Naive thymus-derived CD8-positive, alpha-beta T cell (primary cell): ENCODE data around the gene DNAH3. TPM values are rescaled to one million over a fixed set of nuclear protein-coding genes. Genes with fewer than 3 reads are reported as not detected.
"Not testable (repeated sequence)": the region's sequence is repeated elsewhere in the genome, so short reads cannot be mapped to it uniquely, and the experiment has no call there.

Source experiments
- ATAC-seq, 2 donors: fragments of 150-1000 bp; cut with Tn5 transposase in 1 of 2; sonication (Bioruptor Pico), chemical (Tn5 transposase) in 1 of 2; 1 replicate in 1 of 2; 2 replicates in 1 of 2; pipeline ENCODE4 v1.10.0; 2021; ENCODE audit warnings: mild to moderate bottlenecking in 2 of 2, moderate library complexity in 2 of 2
- POLR2A ChIA-PET: fragments of 350-600 bp; sonication (Branson Sonifier 250); formaldehyde crosslinking; loops from one replicate; lab custom pipeline; 2021; ENCODE audit warnings: antibody characterized with exemption; lab: Charles Lee
- DNase-seq, 10 donors: peaks; one replicate each; pipeline versions ENCODE4 v3.0.0 to v3.0.0-alpha.2; 2020 to 2022
- H3K27ac Mint-ChIP-seq, 10 donors: one replicate each; pipeline ENCODE4 v1.8.0; 2020 to 2022; ENCODE audit warnings: mild to moderate bottlenecking in 10 of 10, mixed read lengths in 10 of 10, moderate library complexity in 4 of 10, inconsistent platforms in 1 of 10
- H3K27me3 Mint-ChIP-seq, 5 donors: one replicate each; pipeline ENCODE4 v1.8.0; 2021 to 2022; ENCODE audit warnings: mixed read lengths in 5 of 5
- H3K36me3 Mint-ChIP-seq, 3 donors: one replicate each; pipeline ENCODE4 v1.8.0; 2020 to 2022; ENCODE audit warnings: mixed read lengths in 3 of 3, mild to moderate bottlenecking in 2 of 3, inconsistent platforms in 1 of 3
- H3K4me1 Mint-ChIP-seq, 4 donors: one replicate each; pipeline ENCODE4 v1.8.0; 2021 to 2022; ENCODE audit warnings: mixed read lengths in 4 of 4
- H3K4me3 Mint-ChIP-seq, 10 donors: one replicate each; pipeline ENCODE4 v1.8.0; 2020 to 2022; ENCODE audit warnings: mild to moderate bottlenecking in 10 of 10, mixed read lengths in 10 of 10, moderate library complexity in 6 of 10, inconsistent platforms in 1 of 10
- H3K9me3 Mint-ChIP-seq, 9 donors: one replicate each; pipeline ENCODE4 v1.8.0; 2020 to 2022; ENCODE audit warnings: mixed read lengths in 9 of 9, mild to moderate bottlenecking in 3 of 9, inconsistent platforms in 1 of 9, moderate library complexity in 1 of 9
- polyA plus RNA-seq, 3 donors: library from polyadenylated mRNA; unstranded; fragments of 300-500 nt; fragmentation: Illumina TruSeq; gene quantifications; one replicate each; pipeline ENCODE4 v1.2.3, GENCODE V29; 2021
- total RNA-seq, 8 experiments: library from RNA in 2 of 8; stranded (reverse) in 2 of 8; gene quantifications; one replicate each; pipeline ENCODE4 v1.2.3 and lab custom pipeline; 2021 to 2026

DNAH3 gene
- total and polyA plus RNA-seq, 5 experiments from 2014 or later = not detected

DNA sequence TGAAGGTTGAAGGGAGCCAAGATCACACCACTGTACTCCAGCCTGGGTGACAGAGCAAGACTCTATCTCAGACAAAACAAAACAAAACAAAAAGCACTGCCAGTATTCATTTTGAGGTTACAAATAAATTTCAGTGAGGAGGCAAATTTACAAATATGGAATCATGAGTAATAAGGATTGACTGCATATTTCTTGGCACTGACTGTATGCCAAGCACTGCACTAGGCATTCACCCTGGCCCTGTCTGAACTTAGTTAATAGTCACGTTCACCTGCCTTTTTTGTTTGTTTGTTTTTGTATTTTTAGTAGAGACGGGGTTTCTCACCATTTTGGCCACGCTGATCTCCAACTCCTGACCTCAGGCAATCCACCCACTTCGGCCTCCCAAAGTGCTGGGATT, 12.9 kb upstream of the DNAH3 start:
- H3K4me3 Mint-ChIP-seq = no peak overlapping the region
- DNase-seq (no peak), ATAC-seq (no peak)
- H3K27ac Mint-ChIP-seq = peak overlapping the region in 2 of 10 donors; percentile 30 to 51
- H3K9me3 Mint-ChIP-seq = no peaks in the 10 kb centered on the region
- POLR2A ChIA-PET = no interaction called here
- H3K4me1 Mint-ChIP-seq = peaks cover 9 to 18% (median 12%) of the 10 kb centered on the region in 4 donors
- no peaks in the 10 kb centered on the region for H3K27me3 Mint-ChIP-seq
- peaks cover 2 to 35% (median 5%) of the 10 kb centered on the region in 3 donors for H3K36me3 Mint-ChIP-seq

DNA sequence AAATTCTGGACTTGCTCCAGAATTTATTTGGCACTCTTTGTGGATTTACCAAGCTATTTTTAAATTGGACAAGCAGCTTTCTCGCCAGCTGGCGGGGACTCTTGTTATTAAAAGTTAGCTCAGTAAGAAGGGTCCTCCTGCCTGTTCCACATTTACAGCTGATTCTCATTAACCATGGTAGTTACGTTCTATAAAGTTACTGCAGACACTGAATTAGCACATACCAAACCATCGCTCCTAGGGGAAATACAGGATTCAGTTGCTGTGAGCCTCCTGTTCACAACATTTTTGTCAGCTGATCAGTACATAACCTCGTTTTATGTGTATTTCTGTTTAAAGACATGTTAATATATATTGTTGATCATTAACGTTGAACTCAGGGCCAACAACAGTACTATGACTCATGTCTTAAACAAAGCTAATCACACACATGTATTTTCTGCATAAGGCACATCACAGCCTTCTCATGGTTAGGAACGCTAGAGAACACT, 12.1 kb upstream of the DNAH3 start:
- Mint-ChIP-seq H3K27ac (no peak overlapping the region), H3K4me1 (peaks cover 9 to 24% (median 19%) of the 10 kb centered on the region in 4 donors), H3K27me3 (no peaks in the 10 kb centered on the region), H3K4me3 (no peak overlapping the region), H3K36me3 (peaks cover 2 to 35% (median 5%) of the 10 kb centered on the region in 3 donors), H3K9me3 (no peaks in the 10 kb centered on the region)
- no peak for ATAC-seq
- no peak for DNase-seq
- POLR2A ChIA-PET = no interaction called here

DNA sequence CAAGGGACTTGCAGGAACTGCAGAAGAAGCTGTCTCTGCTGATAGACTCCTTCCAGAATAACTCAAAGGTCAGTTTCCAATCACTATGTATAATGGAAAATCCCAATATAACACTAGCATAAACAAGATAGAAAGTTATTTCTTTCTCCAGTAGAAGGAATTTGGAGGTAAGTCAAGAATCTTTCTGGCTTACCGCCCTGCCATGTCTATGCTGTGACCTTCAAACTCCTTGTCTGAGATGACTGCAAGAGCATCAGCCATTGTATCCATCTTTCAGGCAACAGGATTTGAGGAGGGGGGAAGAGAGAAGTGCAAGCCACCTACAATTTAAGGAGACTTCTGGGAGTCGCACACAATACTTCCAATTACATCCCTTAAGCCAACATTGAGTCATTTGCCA, 10.6 kb upstream of the DNAH3 start:
- no peaks in the 10 kb centered on the region for H3K27me3 Mint-ChIP-seq
- DNase-seq (no peak), ATAC-seq (no peak)
- peak overlapping the region in 2 of 10 donors; percentile 22 to 24 for H3K27ac Mint-ChIP-seq
- POLR2A ChIA-PET = no interaction called here
- no peaks in the 10 kb centered on the region for H3K9me3 Mint-ChIP-seq
- H3K4me1 Mint-ChIP-seq = peaks cover 7 to 27% (median 22%) of the 10 kb centered on the region in 4 donors
- no peak overlapping the region for H3K4me3 Mint-ChIP-seq
- H3K36me3 Mint-ChIP-seq = peaks cover 0 to 31% (median 2%) of the 10 kb centered on the region in 3 donors

DNA sequence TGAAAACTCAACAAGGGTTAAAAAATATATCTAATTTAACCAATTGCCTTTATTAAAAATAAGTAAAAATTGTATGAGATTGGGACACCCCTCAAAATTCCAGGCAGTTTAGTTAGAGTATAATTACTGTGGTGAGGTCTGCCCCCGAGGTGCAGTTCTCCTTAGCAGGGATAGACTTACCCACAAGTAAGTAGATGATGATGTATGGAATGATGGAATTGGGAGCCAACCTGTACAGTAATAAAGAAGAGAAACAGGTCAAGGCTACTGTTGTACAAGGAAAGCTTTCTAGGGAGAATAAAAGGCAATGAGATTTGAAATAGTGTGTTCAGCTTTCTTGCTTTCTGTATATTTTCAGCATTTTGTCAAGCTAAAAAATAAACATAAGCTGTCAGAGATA, 9.6 kb upstream of the DNAH3 start:
- POLR2A ChIA-PET = no interaction called here
- ATAC-seq (no peak), DNase-seq (no peak)
- Mint-ChIP-seq H3K4me3 (peak overlapping the region in 2 of 10 donors; percentile 40 to 43), H3K4me1 (peaks cover 7 to 27% (median 22%) of the 10 kb centered on the region in 4 donors), H3K27ac (peak overlapping the region in 3 of 10 donors; percentile 21 to 61 (median 34)), H3K9me3 (no peaks in the 10 kb centered on the region), H3K36me3 (peaks cover 0 to 28% (median under 1%) of the 10 kb centered on the region in 3 donors), H3K27me3 (no peaks in the 10 kb centered on the region)

DNA sequence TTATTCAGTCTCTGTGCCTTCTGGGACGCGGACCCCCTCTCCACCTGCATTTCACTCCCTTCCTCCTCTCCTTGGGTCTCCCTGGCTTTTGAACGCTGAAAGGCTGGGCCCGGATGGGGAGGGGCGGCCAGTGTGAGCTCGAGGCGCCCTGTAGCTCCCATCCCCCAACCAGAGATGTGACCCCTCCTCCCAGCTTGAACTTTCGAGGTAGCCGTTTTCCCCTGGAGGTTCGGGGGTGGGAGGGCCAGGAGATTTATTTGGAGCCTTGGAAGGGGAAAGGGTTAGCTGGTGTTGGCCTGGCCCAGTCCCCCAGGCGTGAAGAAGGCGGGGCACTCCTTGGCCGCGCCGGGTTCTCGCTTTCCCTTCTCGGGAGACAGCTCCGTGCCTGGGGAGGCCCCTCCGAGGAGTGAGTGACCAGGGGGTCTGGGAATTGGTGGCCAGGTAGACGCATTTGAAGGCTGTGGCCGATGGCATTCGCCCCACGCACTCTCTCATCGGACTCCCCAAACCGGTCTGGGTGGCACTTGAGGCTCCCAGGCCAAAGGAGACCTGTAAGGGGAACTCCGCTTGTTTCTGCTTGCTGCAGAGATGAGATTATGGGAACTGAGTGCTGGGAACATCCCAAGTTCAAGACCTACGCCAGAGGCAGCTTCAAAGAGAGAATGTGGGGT, 8.8 kb upstream of the DNAH3 start:
- H3K27ac Mint-ChIP-seq = peak overlapping the region in 7 of 10 donors; percentile 25 to 90 (median 75)
- H3K4me1 Mint-ChIP-seq = peaks cover 7 to 27% (median 22%) of the 10 kb centered on the region in 4 donors
- POLR2A ChIA-PET = no interaction called here
- peaks cover 0 to 22% (median 0%) of the 10 kb centered on the region in 3 donors for H3K36me3 Mint-ChIP-seq
- H3K4me3 Mint-ChIP-seq = peak overlapping the region; percentile 86 to 96 (median 90)
- peak in 6 of 10 donors; percentile 6 to 65 (median 12) for DNase-seq
- H3K9me3 Mint-ChIP-seq = no peaks in the 10 kb centered on the region
- ATAC-seq = peak in 1 of 2 donors; percentile 22
- H3K27me3 Mint-ChIP-seq = no peaks in the 10 kb centered on the region

DNA sequence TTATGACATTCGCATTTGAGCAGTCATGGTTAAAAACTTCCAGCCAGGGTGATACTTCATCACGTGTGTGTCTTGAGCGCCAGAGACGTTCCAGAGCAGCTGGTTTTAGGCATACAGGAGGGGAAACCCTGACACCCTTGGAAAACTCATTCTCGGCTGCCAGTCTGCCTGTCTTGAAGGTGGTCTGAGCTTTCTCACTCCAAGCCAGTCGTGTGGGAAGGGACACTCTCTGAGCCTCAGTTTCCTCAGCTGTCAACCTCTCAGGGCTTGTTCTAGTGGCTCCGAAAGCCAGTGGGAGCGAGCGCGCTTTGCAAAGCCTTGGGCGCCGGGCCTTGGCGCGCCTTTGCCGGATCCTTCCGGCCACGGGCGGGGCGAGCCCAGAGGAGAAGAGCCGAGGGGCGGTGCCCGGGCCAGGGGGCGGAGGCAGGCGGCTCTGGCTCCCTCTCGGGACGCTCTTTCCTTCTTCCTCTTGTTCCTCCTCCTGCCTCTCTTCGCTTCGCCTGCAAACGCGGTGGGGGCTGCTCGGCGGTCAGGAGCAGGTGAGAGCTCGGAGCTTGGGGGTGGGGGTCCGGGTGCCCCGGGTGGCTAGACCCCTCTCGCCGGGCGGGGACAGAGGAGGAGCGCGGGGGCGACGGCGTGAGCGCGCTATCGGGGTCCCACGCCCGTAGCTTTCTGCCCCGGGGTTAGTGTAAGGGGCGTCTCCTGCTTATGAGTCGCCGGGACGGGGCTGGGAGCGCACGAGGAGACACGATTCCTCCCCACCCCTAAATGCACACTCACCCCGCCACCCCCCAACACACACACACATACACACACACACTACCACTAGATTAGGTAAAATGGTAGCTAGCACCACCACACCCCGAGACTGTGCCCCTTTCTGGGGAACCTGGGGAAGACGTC, 7.8 kb upstream of the DNAH3 start, which contains the start of gene LDAF1:
Gene LDAF1, plus strand, starts transcription at position 467 of the 903 bp plus-strand sequence. CDS start 2,509 bp downstream, outside the sequence.
- H3K27me3 Mint-ChIP-seq = no peaks in the 10 kb centered on the region
- peak; percentile 55 to 79 (median 73) for DNase-seq
- peak; percentile 97 to 98 for ATAC-seq
- no peaks in the 10 kb centered on the region for H3K9me3 Mint-ChIP-seq
- H3K27ac Mint-ChIP-seq = peak within 1 kb of the TSS; percentile 37 to 90 (median 80)
- H3K4me1 Mint-ChIP-seq = peaks cover 7 to 27% (median 22%) of the 10 kb centered on the region in 4 donors
- peak within 1 kb of the TSS; percentile 86 to 96 (median 90) for H3K4me3 Mint-ChIP-seq
- POLR2A ChIA-PET = no interaction called here
- peaks cover 0 to 17% (median 0%) of the 10 kb centered on the region in 3 donors for H3K36me3 Mint-ChIP-seq

DNA sequence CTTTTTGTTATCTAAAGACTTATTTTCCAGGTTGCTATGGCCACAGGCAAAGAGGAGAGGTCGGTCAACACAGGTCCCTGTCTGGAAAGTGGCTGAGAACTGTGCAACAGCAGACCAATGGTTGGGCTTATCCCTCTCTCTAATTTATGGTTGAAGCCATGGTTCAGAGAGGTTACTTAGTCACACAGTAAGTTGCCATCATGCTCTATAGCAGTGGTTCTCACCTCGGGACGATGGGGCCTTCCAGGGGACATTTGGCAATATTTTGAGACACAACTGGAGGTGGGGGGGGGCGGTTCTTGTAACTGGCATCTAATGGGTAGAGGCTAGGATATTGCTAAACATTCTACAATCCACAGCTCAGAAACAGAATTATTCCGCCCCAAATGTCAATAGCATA, 7.0 kb upstream of the DNAH3 start:
- no peak for DNase-seq
- Mint-ChIP-seq H3K4me1 (peaks cover 7 to 24% (median 19%) of the 10 kb centered on the region in 4 donors), H3K36me3 (peaks cover 0 to 13% (median 0%) of the 10 kb centered on the region in 3 donors), H3K27me3 (no peaks in the 10 kb centered on the region), H3K4me3 (peak overlapping the region; percentile 86 to 96 (median 90)), H3K27ac (peak overlapping the region in 5 of 10 donors; percentile 58 to 81 (median 80)), H3K9me3 (no peaks in the 10 kb centered on the region)
- POLR2A ChIA-PET = no interaction called here
- no peak for ATAC-seq

DNA sequence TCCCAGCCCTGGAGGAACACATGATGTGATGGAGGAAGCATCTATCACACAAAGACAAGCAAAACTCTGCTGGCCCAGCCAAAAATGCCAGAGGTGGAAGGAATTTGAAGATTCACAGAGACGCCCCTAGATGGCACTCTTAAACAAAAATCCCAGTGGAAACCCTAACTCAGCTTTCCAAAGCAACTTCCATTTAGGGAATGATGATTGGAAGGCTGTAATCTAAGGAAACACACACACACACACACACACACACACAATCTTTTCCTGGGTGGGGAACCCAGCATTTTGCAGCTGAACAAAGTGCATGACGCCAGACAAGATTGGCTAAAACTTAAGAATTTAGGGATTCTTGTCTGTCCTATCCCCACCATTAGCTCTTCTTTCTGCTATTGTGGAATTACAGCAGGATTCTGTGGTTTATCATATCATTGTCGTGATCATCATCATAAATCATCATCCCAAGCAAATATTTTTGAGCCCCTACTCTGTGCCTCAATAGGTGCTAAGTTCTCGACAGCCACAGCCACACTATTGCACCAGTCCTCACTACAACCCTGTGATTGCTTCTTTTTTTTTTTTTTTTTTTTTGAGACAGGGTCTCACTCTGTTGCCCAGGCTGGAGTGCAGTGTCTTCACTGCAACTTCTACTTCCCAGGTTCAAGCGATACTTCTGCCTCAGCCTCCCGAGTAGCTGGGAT, 6.3 kb upstream of the DNAH3 start:
- Mint-ChIP-seq H3K27ac (peak overlapping the region in 1 of 10 donors; percentile 20), H3K27me3 (no peaks in the 10 kb centered on the region), H3K9me3 (no peaks in the 10 kb centered on the region), H3K4me3 (peak overlapping the region in 6 of 10 donors; percentile 18 to 94 (median 44)), H3K36me3 (peaks cover 0 to 9% (median 0%) of the 10 kb centered on the region in 3 donors), H3K4me1 (peaks cover 7 to 22% (median 19%) of the 10 kb centered on the region in 4 donors)
- peak in 1 of 10 donors; percentile 9 for DNase-seq
- ATAC-seq = no peak
- POLR2A ChIA-PET = interaction anchor here (0.6 kb wide), 1 partner anchor 397 kb away, joined by 6 read pairs; no protein-coding TSS in a partner anchor

DNA sequence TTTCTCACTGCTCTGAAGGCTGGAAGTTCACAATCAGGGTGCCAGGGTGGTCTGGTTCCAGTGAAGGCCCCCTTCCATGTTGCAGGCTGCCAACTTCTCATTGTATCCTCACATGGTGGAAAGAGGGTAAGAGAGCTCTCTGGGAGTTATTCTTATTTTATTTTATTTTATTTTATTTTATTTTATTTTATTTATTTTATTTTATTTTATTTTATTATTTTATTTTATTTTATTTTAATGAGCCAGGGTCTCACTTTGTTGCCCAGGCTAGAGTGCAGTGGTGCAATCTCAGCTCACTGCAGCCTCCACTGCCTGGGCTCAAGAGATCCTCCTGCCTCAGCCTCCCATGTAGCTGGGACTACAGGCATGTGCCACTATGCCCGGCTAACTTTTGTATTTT, 5.4 kb upstream of the DNAH3 start:
- DNase-seq, H3K36me3 Mint-ChIP-seq, ATAC-seq, H3K27ac Mint-ChIP-seq, POLR2A ChIA-PET, H3K9me3 Mint-ChIP-seq, H3K4me3 Mint-ChIP-seq, H3K27me3 Mint-ChIP-seq: not testable (repeated sequence)
- peaks cover 7 to 22% (median 19%) of the 10 kb centered on the region in 4 donors for H3K4me1 Mint-ChIP-seq

DNA sequence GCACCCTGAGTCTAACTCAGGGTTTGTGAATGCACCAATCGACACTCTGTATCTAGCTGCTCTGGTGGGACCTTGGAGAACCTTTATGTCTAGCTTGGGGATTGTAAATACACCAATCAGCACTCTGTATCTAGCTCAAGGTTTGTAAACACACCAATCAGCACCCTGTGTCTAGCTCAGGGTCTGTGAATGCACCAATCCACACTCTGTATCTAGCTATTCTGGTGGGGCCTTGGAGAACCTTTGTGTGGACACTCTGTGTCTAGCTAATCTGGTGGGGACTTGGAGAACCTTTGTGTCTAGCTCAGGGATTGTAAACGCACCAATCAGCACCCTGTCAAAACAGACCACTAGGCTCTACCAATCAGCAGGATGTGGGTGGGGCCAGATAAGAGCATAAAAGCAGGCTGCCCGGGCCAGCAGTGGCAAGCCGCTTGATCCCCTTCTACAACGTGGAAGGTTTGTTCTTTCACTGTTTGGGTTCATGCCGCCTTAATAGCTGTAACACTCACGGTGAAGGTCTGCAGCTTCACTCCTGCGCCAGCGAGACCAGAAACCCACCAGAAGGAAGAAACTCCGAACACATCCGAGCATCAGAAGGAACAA, 2.6 kb upstream of the DNAH3 start:
- ATAC-seq, H3K4me3 Mint-ChIP-seq, POLR2A ChIA-PET: not testable (repeated sequence)

DNA sequence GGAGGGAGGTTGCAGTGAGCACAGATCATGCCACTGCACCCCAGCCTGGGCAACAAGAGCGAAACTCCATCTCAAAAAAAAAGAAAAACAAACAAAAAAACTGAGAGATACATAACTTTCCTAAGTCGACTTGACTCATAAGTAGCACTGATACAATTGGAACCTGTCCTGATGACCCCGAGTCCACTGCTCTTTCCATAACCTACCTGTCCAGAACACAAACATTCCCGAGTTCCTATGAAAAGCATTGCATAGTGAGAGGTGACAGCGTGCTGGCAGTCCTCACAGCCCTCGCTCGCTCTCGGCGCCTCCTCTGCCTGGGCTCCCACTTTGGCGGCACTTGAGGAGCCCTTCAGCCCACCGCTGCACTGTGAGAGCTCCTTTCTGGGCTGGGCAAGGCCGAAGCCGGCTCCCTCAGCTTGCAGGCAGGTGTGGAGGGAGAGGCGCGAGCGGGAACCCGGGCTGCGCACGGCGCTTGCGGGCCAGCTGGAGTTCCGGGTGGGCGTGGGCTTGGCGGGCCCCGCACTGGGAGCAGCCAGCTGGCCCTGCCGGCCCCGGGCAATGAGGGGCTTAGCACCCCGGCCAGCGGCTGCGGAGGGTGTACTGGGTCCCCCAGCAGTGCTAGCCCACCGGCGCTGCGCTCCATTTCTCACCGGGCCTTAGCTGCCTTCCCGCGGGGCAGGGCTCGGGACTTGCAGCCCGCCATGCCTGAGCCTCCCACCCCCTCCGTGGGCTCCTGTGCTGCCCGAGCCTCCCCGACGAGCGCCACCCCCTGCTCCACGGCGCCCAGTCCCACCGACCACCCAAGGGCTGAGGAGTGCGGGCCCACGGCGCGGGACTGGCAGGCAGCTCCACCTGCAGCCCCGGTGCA, 1.7 kb upstream of the DNAH3 start:
- not testable (repeated sequence) for H3K36me3 Mint-ChIP-seq, H3K9me3 Mint-ChIP-seq

More for the DNA sequence above, 2.6 kb upstream of the DNAH3 start:
- Mint-ChIP-seq H3K4me1 (peaks cover 2 to 11% (median 6%) of the 10 kb centered on the region in 4 donors), H3K27me3 (peaks cover 3 to 16% (median 10%) of the 10 kb centered on the region in 5 donors), H3K27ac (peak overlapping the region in 1 of 10 donors; percentile 78)
- not testable (repeated sequence) for DNase-seq, H3K36me3 Mint-ChIP-seq, H3K9me3 Mint-ChIP-seq

More for the DNA sequence above, 1.7 kb upstream of the DNAH3 start:
- ATAC-seq, POLR2A ChIA-PET, H3K27ac Mint-ChIP-seq, DNase-seq, H3K4me1 Mint-ChIP-seq: not testable (repeated sequence)
- Mint-ChIP-seq H3K27me3 (peaks cover 4 to 24% (median 12%) of the 10 kb centered on the region in 5 donors), H3K4me3 (peak overlapping the region in 1 of 10 donors; percentile 48)
